GM12892 (cell line): ENCODE data around the gene LENG9.

Experiments used
- DNase-seq: peaks from one replicate; pipeline ENCODE4 v3.0.0; 2011; ENCODE audit not compliant: insufficient read length
- FAIRE-seq: peaks from 2 replicates; lab custom pipeline; 2011; peaks lifted over from hg19 to GRCh38; lab: Jason Lieb, UNC
- POLR2A ChIP-seq: IDR thresholded peaks from 2 replicates; pipeline ENCODE4 v1.6.1; 2011; ENCODE audit warnings: low read depth, low read length, control low read depth
- POLR2AphosphoS5 ChIP-seq: IDR thresholded peaks from 2 replicates; pipeline ENCODE4 v1.6.1; 2011; ENCODE audit warnings: low read depth, low read length, control low read depth
- TAF1 ChIP-seq: IDR thresholded peaks from 2 replicates; pipeline ENCODE4 v1.6.1; 2011; ENCODE audit warnings: low read depth, mild to moderate bottlenecking, control low read depth, low read length, borderline replicate concordance

LENG9 gene

GRCh38 chr19:54492568-54492967 is 29.0 kb upstream of the LENG9 start:
- DNase-seq (no peak), FAIRE-seq (no peak)
- TF ChIP-seq POLR2AphosphoS5 = no peak
- TF ChIP-seq POLR2A = no peak
- no peak for TF ChIP-seq TAF1

GRCh38 chr19:54489766-54490165 is 26.2 kb upstream of the LENG9 start:
- TF ChIP-seq POLR2A (no peak), POLR2AphosphoS5 (no peak), TAF1 (no peak)
- no peak for FAIRE-seq

GRCh38 chr19:54489341-54489740 is 25.8 kb upstream of the LENG9 start:
- DNase-seq (no peak), FAIRE-seq (no peak)
- TF ChIP-seq POLR2AphosphoS5 (no peak), TAF1 (no peak), POLR2A (no peak)

More at GRCh38 chr19:54489766-54490165, 26.2 kb upstream of the LENG9 start:
- no peak for DNase-seq

GRCh38 chr19:54485851-54486250 is 22.3 kb upstream of the LENG9 start:
- TF ChIP-seq POLR2AphosphoS5 = no peak
- no peak for TF ChIP-seq POLR2A
- TF ChIP-seq TAF1 = no peak
- FAIRE-seq (no peak), DNase-seq (no peak)

- DNase-seq (no peak), FAIRE-seq (no peak)
- no peak for TF ChIP-seq POLR2AphosphoS5
- TF ChIP-seq TAF1 = no peak
- TF ChIP-seq POLR2A = no peak
Observed at GRCh38 chr19:54484451-54484850, 20.9 kb upstream of the LENG9 start.

GRCh38 chr19:54482889-54483288 is 19.3 kb upstream of the LENG9 start:
- TF ChIP-seq TAF1 (no peak), POLR2AphosphoS5 (no peak), POLR2A (no peak)
- FAIRE-seq (no peak), DNase-seq (no peak)

- FAIRE-seq = peak; percentile 73
Observed at GRCh38 chr19:54481326-54481930, 17.9 kb upstream of the LENG9 start.

GRCh38 chr19:54480051-54480450 is 16.5 kb upstream of the LENG9 start:
- TF ChIP-seq POLR2A (no peak), TAF1 (no peak), POLR2AphosphoS5 (no peak)
- no peak for DNase-seq
- no peak for FAIRE-seq

More at GRCh38 chr19:54481326-54481930, 17.9 kb upstream of the LENG9 start:
- TF ChIP-seq POLR2A (no peak), POLR2AphosphoS5 (no peak), TAF1 (no peak)
- no peak for DNase-seq

- peak; percentile 54 for FAIRE-seq
- DNase-seq = no peak
- TF ChIP-seq TAF1 (no peak), POLR2AphosphoS5 (no peak), POLR2A (no peak)
Observed at GRCh38 chr19:54478677-54479266, 15.2 kb upstream of the LENG9 start.

GRCh38 chr19:54477650-54478049 is 14.1 kb upstream of the LENG9 start:
- TF ChIP-seq POLR2AphosphoS5 (no peak), POLR2A (no peak)
- DNase-seq (no peak), FAIRE-seq (no peak)

DNA sequence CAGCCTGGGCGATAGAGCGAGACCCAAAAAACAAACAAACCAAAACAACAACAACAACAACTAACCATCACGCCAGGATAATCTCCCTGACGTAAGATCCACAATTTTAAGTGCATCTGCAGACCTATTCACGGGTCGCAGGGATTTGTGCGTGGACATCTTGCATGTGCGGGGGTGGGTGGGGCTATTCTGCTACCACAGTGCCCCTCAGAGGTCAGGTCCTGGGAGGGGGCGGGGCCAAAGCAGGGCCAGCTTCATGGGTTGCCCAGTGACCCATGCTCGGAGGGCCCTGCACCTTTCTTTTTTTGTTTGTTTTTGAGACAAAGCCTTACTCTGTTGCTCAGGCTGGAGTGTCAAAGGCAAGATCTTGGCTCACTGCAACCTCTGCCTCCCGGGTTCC is 12.1 kb upstream of the LENG9 start:
- no peak for DNase-seq
- TF ChIP-seq TAF1 = no peak
- TF ChIP-seq POLR2A = no peak
- TF ChIP-seq POLR2AphosphoS5 = no peak
- FAIRE-seq = no peak

DNA sequence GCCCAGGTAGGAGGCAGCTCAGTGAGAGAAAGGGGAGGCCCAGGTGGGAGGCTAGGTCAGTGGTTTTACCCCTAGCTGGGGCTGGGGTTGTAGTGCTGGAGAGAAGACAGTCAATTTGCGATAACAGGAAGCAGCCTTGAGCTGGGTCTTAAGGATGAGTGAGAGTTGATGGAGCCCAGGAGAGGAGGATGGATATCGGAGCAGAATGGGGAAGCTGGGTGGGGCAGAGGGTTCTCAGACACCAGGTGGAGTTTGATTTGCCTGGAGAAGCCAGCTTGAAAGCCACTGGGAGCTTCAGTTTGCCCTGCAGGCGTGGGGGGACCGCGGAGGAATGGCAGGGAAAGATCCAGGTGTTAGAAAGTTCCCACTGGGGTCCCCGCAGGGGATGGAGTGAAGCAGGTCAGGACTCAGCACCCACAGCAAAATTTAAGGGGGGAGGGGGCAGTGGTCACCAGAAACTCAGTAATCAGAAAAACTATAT is 10.4 kb upstream of the LENG9 start:
- FAIRE-seq (no peak), DNase-seq (no peak)
- TF ChIP-seq POLR2AphosphoS5 (no peak), TAF1 (no peak), POLR2A (no peak)

DNA sequence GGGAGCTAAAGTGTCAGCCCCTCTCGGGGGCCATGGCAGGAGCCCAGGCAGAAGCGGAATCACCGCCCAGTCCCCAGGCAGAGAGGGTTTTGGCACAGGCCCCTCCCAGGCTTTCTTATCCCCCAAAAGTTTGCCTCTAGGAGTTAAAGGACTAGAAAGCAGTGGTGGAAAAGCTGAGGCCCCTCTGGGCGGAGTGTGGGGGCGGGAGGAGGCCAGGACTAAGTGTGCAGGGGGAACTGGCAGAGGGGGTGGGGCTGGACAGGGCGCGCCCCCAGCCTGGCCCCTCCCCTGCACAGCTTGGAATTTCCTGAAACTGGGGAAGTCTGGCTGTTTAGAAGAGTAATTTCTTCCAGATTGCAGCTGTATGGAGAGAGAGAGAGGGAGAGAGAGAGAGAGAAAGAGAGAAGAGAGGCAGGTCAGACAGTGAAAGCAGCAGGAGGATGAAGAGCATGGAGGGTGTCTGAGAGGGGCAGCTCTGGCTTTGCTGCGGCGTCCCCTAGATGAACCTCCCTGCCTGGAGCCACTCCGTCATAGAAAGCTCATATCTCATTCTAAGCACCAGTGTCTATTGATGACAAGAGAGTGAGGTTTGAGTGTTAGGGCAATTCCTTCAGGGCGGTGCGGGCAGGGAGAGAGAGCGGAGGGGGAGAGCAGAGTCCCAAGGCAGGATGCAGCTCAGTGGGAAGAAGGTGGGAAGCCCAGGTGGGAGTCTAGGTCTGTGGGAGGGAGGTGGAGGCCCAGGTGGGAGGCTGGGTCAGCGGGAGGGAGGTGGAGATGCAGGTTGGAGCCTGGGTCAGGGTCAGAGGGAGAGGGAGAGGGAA is 9.7 kb upstream of the LENG9 start, which contains the start of gene CDC42EP5:
Gene CDC42EP5 (minus strand): TSS at position 226 of the 821 bp plus-strand sequence. CDS start 7,749 bp downstream, outside the sequence.
- FAIRE-seq (no peak), DNase-seq (no peak)
- TF ChIP-seq POLR2A = no peak
- TF ChIP-seq POLR2AphosphoS5 = no peak
- TF ChIP-seq TAF1 = no peak
